KMS-11 (cell line): ENCODE measurements around the gene PSMF1.

Experiments used
- H2AFZ ChIP-seq: fragments of 200-600 bp; sonication (generic); 2 replicates; pipeline ENCODE4 v1.6.1; 2016; ENCODE audit warnings: antibody characterized with exemption, mixed run types, low read depth
- H3K27ac ChIP-seq: fragments of 200-600 bp; sonication (generic); 2 replicates; pipeline ENCODE4 v1.6.1; 2016; ENCODE audit warnings: mild to moderate bottlenecking, mixed run types
- H3K27me3 ChIP-seq: fragments of 200-600 bp; sonication (generic); 2 replicates; pipeline ENCODE4 v1.6.1; 2017; ENCODE audit warnings: mild to moderate bottlenecking, low read depth, mixed run types, moderate library complexity; ENCODE audit not compliant: insufficient read depth
- H3K36me3 ChIP-seq: fragments of 200-600 bp; sonication (generic); 2 replicates; pipeline ENCODE4 v1.6.1; 2017; ENCODE audit warnings: mild to moderate bottlenecking, mixed run types; ENCODE audit not compliant: insufficient read depth
- H3K4me1 ChIP-seq: fragments of 200-600 bp; sonication (generic); 2 replicates; pipeline ENCODE4 v1.6.1; 2016; ENCODE audit warnings: mild to moderate bottlenecking, low read depth, mixed run types; ENCODE audit not compliant: poor library complexity, severe bottlenecking
- H3K4me2 ChIP-seq: fragments of 200-600 bp; sonication (generic); 2 replicates; pipeline ENCODE4 v1.7.0; 2016; ENCODE audit warnings: mild to moderate bottlenecking, mixed run types
- H3K4me3 ChIP-seq: fragments of 200-600 bp; sonication (generic); IDR thresholded peaks from 2 replicates; pipeline ENCODE4 v1.6.1; 2017; ENCODE audit warnings: low read depth, low read length, mixed read lengths; ENCODE audit not compliant: insufficient read depth
- H3K79me2 ChIP-seq: fragments of 200-600 bp; sonication (generic); 2 replicates; pipeline ENCODE4 v1.6.1; 2016; ENCODE audit warnings: low read depth, mixed run types; ENCODE audit not compliant: insufficient read depth
- H3K9ac ChIP-seq: fragments of 200-600 bp; sonication (generic); 2 replicates; pipeline ENCODE4 v1.6.1; 2016; ENCODE audit warnings: mild to moderate bottlenecking, mixed run types
- H4K20me1 ChIP-seq: fragments of 200-600 bp; sonication (generic); 2 replicates; pipeline ENCODE4 v1.6.1; 2016; ENCODE audit warnings: mild to moderate bottlenecking, mixed run types; ENCODE audit not compliant: insufficient read depth
- TF ChIP-seq, protein P1 (sequence below): fragments of 200-600 bp; sonication (generic); conservative IDR thresholded peaks from 2 replicates; pipeline ENCODE4 v1.6.1; 2017; ENCODE audit warnings: low read depth, mild to moderate bottlenecking, antibody characterized with exemption, low read length, moderate library complexity, mixed read lengths

Gene PSMF1

GRCh38 chr20:1087311-1087905 lies 31.0 kb upstream of the PSMF1 start:
- Histone ChIP-seq H3K36me3 (no peaks in the 10 kb centered on the region), H3K4me1 (peaks cover 64% of the 10 kb centered on the region), H3K9ac (peak overlapping the region; percentile 62), H3K4me3 (no peak overlapping the region), H3K27me3 (no peaks in the 10 kb centered on the region), H2AFZ (peak overlapping the region; percentile 51; the same call in 1 of the 2 replicates), H4K20me1 (no peaks in the 10 kb centered on the region), H3K4me2 (peak overlapping the region; percentile 89), H3K79me2 (no peaks in the 10 kb centered on the region), H3K27ac (peak overlapping the region; percentile 96)
- TF ChIP-seq, protein P1, sequence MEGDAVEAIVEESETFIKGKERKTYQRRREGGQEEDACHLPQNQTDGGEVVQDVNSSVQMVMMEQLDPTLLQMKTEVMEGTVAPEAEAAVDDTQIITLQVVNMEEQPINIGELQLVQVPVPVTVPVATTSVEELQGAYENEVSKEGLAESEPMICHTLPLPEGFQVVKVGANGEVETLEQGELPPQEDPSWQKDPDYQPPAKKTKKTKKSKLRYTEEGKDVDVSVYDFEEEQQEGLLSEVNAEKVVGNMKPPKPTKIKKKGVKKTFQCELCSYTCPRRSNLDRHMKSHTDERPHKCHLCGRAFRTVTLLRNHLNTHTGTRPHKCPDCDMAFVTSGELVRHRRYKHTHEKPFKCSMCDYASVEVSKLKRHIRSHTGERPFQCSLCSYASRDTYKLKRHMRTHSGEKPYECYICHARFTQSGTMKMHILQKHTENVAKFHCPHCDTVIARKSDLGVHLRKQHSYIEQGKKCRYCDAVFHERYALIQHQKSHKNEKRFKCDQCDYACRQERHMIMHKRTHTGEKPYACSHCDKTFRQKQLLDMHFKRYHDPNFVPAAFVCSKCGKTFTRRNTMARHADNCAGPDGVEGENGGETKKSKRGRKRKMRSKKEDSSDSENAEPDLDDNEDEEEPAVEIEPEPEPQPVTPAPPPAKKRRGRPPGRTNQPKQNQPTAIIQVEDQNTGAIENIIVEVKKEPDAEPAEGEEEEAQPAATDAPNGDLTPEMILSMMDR = no peak

GRCh38 chr20:1094751-1095150 lies 23.7 kb upstream of the PSMF1 start:
- Histone ChIP-seq H3K36me3 (no peaks in the 10 kb centered on the region), H3K27ac (no peak overlapping the region), H2AFZ (no peak overlapping the region), H3K9ac (no peak overlapping the region), H3K79me2 (no peaks in the 10 kb centered on the region), H3K4me2 (no peak overlapping the region), H3K4me3 (no peak overlapping the region), H3K27me3 (no peaks in the 10 kb centered on the region), H3K4me1 (no peaks in the 10 kb centered on the region), H4K20me1 (no peaks in the 10 kb centered on the region)
- TF ChIP-seq, protein P1 = no peak

DNA sequence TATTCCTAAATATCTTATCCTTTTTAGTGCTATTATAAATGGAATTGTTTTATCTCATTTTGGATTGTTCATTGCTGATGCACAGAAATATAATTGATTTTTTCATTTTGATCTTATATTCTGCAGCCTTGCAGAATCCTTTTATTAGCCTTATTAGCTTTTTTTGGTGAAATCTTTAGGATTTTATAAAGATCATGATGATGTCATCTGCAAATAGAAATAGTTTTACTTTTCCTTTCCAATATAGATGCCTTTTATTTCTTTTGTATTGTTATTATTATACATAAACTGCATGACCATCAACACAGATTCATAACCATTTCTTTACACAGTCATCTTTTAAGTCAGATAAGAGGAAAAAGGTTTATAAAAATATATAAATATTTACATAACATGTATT lies 16.9 kb upstream of the PSMF1 start:
- TF ChIP-seq, protein P1 = no peak
- Histone ChIP-seq H3K27ac (no peak overlapping the region), H3K4me2 (no peak overlapping the region), H3K4me1 (no peaks in the 10 kb centered on the region), H3K9ac (no peak overlapping the region), H3K4me3 (no peak overlapping the region), H4K20me1 (no peaks in the 10 kb centered on the region), H2AFZ (no peak overlapping the region), H3K79me2 (no peaks in the 10 kb centered on the region), H3K36me3 (no peaks in the 10 kb centered on the region), H3K27me3 (no peaks in the 10 kb centered on the region)

GRCh38 chr20:1102016-1102415 lies 16.4 kb upstream of the PSMF1 start:
- TF ChIP-seq, protein P1 = no peak
- Histone ChIP-seq H3K4me2 (no peak overlapping the region), H3K27ac (no peak overlapping the region), H4K20me1 (no peaks in the 10 kb centered on the region), H3K9ac (no peak overlapping the region), H2AFZ (no peak overlapping the region), H3K36me3 (no peaks in the 10 kb centered on the region), H3K79me2 (no peaks in the 10 kb centered on the region), H3K4me3 (no peak overlapping the region), H3K27me3 (no peaks in the 10 kb centered on the region), H3K4me1 (no peaks in the 10 kb centered on the region)
